ENCODE measurements around the gene PTRH2. TPM values are rescaled to one million over a fixed set of nuclear protein-coding genes. Genes with fewer than 3 reads are reported as not detected.

The PTRH2 gene
- total RNA-seq, 1 experiment from 2014 or later, result 40.8 TPM

DNA sequence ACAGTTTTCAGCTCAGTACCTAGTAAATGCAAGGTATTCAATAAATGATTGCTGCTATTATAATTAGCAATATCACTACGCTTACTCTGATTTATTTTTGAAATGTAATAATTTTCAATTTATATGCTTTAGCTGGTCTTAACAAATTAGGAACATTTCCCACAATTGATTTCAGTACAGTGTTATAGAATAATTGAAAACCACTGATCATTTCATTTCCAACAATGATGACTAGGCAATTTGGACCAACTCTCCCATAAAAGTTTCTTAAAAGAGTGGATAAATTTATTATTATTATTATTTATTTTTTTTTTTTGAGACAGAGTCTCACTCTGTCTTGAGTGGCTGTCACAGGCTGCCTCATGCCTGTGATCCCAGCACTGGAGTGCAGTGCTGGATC lies 41.4 kb upstream of the PTRH2 start:
- H3K4me3 Mint-ChIP-seq, result no peak overlapping the region

More for the DNA sequence above, 41.4 kb upstream of the PTRH2 start:
- no peak overlapping the region for H3K23ac ChIP-seq (ENCODE audit: insufficient read length, low read depth, low read length)
- H4K20me1 ChIP-seq (ENCODE audit: control insufficient read depth, insufficient read depth, insufficient read length), result no peaks in the 10 kb centered on the region
- H2BK12ac ChIP-seq (ENCODE audit: insufficient read length, low read depth, low read length), result no peak overlapping the region
- H3K9me3 ChIP-seq (ENCODE audit: control insufficient read depth, low read depth, low read length), result no peaks in the 10 kb centered on the region
- H3K9me3 Mint-ChIP-seq, result peaks cover 2% of the 10 kb centered on the region in 2 experiments; a peak in 2 of 5 replicates
- TF ChIP-seq, protein P1, sequence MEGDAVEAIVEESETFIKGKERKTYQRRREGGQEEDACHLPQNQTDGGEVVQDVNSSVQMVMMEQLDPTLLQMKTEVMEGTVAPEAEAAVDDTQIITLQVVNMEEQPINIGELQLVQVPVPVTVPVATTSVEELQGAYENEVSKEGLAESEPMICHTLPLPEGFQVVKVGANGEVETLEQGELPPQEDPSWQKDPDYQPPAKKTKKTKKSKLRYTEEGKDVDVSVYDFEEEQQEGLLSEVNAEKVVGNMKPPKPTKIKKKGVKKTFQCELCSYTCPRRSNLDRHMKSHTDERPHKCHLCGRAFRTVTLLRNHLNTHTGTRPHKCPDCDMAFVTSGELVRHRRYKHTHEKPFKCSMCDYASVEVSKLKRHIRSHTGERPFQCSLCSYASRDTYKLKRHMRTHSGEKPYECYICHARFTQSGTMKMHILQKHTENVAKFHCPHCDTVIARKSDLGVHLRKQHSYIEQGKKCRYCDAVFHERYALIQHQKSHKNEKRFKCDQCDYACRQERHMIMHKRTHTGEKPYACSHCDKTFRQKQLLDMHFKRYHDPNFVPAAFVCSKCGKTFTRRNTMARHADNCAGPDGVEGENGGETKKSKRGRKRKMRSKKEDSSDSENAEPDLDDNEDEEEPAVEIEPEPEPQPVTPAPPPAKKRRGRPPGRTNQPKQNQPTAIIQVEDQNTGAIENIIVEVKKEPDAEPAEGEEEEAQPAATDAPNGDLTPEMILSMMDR (conservative IDR thresholded peaks at IDR 0.05), result no peak
- no peaks in the 10 kb centered on the region for H3K4me1 Mint-ChIP-seq
- no peak overlapping the region for H3K4ac ChIP-seq (ENCODE audit: low read depth, low read length)
- H3K27ac ChIP-seq (ENCODE audit: insufficient read length, low read depth, low read length), result no peak overlapping the region
- H3K14ac ChIP-seq (ENCODE audit: insufficient read depth, low read length), result no peak overlapping the region
- no peak overlapping the region for H4K91ac ChIP-seq (ENCODE audit: insufficient read length, low read depth, low read length)
- no peak overlapping the region for H4K5ac ChIP-seq (ENCODE audit: insufficient read length, low read depth, low read length)
- H2AFZ ChIP-seq (ENCODE audit: low read length), result no peak overlapping the region
- no peaks in the 10 kb centered on the region for H3K79me1 ChIP-seq (ENCODE audit: insufficient read depth, low read depth, low read length, poor library complexity, severe bottlenecking)
- H3K18ac ChIP-seq (ENCODE audit: insufficient read length, low read depth, low read length), result no peak overlapping the region
- no peaks in the 10 kb centered on the region for H3K4me1 ChIP-seq (ENCODE audit: insufficient read depth, low read length)
- no peak overlapping the region for H2BK20ac ChIP-seq (ENCODE audit: low read depth, low read length, poor library complexity, severe bottlenecking)
- H3K27me3 ChIP-seq (ENCODE audit: insufficient read depth, low read length), result no peaks in the 10 kb centered on the region
- H3K27me3 Mint-ChIP-seq (ENCODE audit: low read depth), result no peaks in the 10 kb centered on the region
- H3T11ph ChIP-seq (ENCODE audit: low read length), result no peak overlapping the region
- WGBS (ENCODE audit: extremely low coverage, insufficient read length, low lambda C conversion rate), result no CpG with 5 or more reads among the region's 1 CpG
- no peak overlapping the region for H2BK120ac ChIP-seq (ENCODE audit: low read depth, low read length, poor library complexity, severe bottlenecking)
- H2AK5ac ChIP-seq (ENCODE audit: insufficient read length, low read length), result no peak overlapping the region
- H3K36me3 Mint-ChIP-seq (ENCODE audit: insufficient read depth in 1 of 3, low read depth in 3 of 3), result peaks cover 4 to 5% (median 5%) of the 10 kb centered on the region in 3 experiments
- H3K56ac ChIP-seq (ENCODE audit: insufficient read length, low read depth, low read length), result no peak overlapping the region
- no peak for DNase-seq
- no peak overlapping the region for H2BK15ac ChIP-seq (ENCODE audit: low read depth, low read length)
- H3K9ac ChIP-seq (ENCODE audit: extremely low read depth, insufficient read length, low read length), result no peak overlapping the region
- H2BK5ac ChIP-seq (ENCODE audit: insufficient read length, low read length), result no peak overlapping the region
- no peak overlapping the region for H4K8ac ChIP-seq (replicated peaks; ENCODE audit: insufficient read length, low read depth, low read length)
- no peak overlapping the region for H3K4me2 ChIP-seq (ENCODE audit: insufficient read depth, insufficient read length, low read length)
- H3K79me2 ChIP-seq (ENCODE audit: insufficient read depth, low read length), result no peaks in the 10 kb centered on the region
- H3K27ac Mint-ChIP-seq, result no peak overlapping the region
- H3K23me2 ChIP-seq (ENCODE audit: insufficient read length, low read depth, low read length, poor library complexity, severe bottlenecking), result no peaks in the 10 kb centered on the region
